Measurements from ENCODE around the gene KCNK2. TPM values are rescaled to one million over a fixed set of nuclear protein-coding genes. Genes with fewer than 3 reads are reported as not detected.

KCNK2 gene
- total and polyA plus RNA-seq, 10 of the 15 experiments (the other 5 are each of a cell fraction or from before 2014, with no cell fraction given) = 0.04 to 0.13 (median 0.08) TPM; not detected in 4

- TF ChIP-seq, protein P1, sequence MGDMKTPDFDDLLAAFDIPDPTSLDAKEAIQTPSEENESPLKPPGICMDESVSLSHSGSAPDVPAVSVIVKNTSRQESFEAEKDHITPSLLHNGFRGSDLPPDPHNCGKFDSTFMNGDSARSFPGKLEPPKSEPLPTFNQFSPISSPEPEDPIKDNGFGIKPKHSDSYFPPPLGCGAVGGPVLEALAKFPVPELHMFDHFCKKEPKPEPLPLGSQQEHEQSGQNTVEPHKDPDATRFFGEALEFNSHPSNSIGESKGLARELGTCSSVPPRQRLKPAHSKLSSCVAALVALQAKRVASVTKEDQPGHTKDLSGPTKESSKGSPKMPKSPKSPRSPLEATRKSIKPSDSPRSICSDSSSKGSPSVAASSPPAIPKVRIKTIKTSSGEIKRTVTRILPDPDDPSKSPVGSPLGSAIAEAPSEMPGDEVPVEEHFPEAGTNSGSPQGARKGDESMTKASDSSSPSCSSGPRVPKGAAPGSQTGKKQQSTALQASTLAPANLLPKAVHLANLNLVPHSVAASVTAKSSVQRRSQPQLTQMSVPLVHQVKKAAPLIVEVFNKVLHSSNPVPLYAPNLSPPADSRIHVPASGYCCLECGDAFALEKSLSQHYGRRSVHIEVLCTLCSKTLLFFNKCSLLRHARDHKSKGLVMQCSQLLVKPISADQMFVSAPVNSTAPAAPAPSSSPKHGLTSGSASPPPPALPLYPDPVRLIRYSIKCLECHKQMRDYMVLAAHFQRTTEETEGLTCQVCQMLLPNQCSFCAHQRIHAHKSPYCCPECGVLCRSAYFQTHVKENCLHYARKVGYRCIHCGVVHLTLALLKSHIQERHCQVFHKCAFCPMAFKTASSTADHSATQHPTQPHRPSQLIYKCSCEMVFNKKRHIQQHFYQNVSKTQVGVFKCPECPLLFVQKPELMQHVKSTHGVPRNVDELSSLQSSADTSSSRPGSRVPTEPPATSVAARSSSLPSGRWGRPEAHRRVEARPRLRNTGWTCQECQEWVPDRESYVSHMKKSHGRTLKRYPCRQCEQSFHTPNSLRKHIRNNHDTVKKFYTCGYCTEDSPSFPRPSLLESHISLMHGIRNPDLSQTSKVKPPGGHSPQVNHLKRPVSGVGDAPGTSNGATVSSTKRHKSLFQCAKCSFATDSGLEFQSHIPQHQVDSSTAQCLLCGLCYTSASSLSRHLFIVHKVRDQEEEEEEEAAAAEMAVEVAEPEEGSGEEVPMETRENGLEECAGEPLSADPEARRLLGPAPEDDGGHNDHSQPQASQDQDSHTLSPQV (IDR thresholded peaks at IDR 0.05) = no peak
- no peak for TF ChIP-seq NR2C1 (IDR thresholded peaks at IDR 0.05)
- no peak for TF ChIP-seq CREB1 (IDR thresholded peaks at IDR 0.05; ENCODE audit: low read depth)
- TF ChIP-seq, protein P2, sequence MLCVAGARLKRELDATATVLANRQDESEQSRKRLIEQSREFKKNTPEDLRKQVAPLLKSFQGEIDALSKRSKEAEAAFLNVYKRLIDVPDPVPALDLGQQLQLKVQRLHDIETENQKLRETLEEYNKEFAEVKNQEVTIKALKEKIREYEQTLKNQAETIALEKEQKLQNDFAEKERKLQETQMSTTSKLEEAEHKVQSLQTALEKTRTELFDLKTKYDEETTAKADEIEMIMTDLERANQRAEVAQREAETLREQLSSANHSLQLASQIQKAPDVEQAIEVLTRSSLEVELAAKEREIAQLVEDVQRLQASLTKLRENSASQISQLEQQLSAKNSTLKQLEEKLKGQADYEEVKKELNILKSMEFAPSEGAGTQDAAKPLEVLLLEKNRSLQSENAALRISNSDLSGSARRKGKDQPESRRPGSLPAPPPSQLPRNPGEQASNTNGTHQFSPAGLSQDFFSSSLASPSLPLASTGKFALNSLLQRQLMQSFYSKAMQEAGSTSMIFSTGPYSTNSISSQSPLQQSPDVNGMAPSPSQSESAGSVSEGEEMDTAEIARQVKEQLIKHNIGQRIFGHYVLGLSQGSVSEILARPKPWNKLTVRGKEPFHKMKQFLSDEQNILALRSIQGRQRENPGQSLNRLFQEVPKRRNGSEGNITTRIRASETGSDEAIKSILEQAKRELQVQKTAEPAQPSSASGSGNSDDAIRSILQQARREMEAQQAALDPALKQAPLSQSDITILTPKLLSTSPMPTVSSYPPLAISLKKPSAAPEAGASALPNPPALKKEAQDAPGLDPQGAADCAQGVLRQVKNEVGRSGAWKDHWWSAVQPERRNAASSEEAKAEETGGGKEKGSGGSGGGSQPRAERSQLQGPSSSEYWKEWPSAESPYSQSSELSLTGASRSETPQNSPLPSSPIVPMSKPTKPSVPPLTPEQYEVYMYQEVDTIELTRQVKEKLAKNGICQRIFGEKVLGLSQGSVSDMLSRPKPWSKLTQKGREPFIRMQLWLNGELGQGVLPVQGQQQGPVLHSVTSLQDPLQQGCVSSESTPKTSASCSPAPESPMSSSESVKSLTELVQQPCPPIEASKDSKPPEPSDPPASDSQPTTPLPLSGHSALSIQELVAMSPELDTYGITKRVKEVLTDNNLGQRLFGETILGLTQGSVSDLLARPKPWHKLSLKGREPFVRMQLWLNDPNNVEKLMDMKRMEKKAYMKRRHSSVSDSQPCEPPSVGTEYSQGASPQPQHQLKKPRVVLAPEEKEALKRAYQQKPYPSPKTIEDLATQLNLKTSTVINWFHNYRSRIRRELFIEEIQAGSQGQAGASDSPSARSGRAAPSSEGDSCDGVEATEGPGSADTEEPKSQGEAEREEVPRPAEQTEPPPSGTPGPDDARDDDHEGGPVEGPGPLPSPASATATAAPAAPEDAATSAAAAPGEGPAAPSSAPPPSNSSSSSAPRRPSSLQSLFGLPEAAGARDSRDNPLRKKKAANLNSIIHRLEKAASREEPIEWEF (IDR thresholded peaks at IDR 0.05; ENCODE audit: insufficient replicate concordance, low read depth, low read length) = no peak
Observed at GRCh38 chr1:215131291-215131690, 48.8 kb downstream of the KCNK2 start (continued).

All from GM12878 (cell line).